Endothelial cell of umbilical vein (primary cell): ENCODE data around the gene ADAMTS17. TPM values are rescaled to one million over a fixed set of nuclear protein-coding genes. Genes with fewer than 3 reads are reported as not detected.

Experiments used
- BruUV-seq: library from RNA; stranded (reverse); fragments of 400-500 nt; replicated peaks from 2 replicates; lab custom pipeline; 2021; lab: Mats Ljungman, UMichigan
- CTCF ChIA-PET: fragments of 300-600, 350-600 bp; sonication (Branson Sonifier 250); formaldehyde crosslinking; loops from one replicate; lab custom pipeline; 2021; ENCODE audit warnings: antibody characterized with exemption, inconsistent platforms; lab: Charles Lee
- POLR2A ChIA-PET: fragments of 300-600, 350-600 bp; sonication (Branson Sonifier 250); formaldehyde crosslinking; loops from one replicate; lab custom pipeline; 2021; ENCODE audit warnings: antibody characterized with exemption, inconsistent platforms; lab: Charles Lee
- DNase-seq: peaks from one replicate; pipeline ENCODE4 v3.0.0-alpha.2; 2011; ENCODE audit warnings: low read depth, low spot score
- FAIRE-seq: peaks from 2 replicates; lab custom pipeline; 2011; peaks lifted over from hg19 to GRCh38; lab: Jason Lieb, UNC
- H2AFZ ChIP-seq: 2 replicates; pipeline ENCODE4 v1.6.0; 2012; ENCODE audit warnings: low read depth, low read length, control low read depth, inconsistent platforms
- H3K27ac ChIP-seq: 2 replicates; pipeline ENCODE4 v1.5.1; 2011; ENCODE audit warnings: low read depth, mild to moderate bottlenecking, control low read depth, low read length, moderate library complexity; ENCODE audit not compliant: insufficient read depth
- H3K27me3 ChIP-seq, 2 experiments: 2 replicates each; pipeline versions ENCODE4 v1.6.0 to v1.6.1; 2011; ENCODE audit warnings: low read length in 2 of 2, mixed read lengths in 1 of 2; ENCODE audit not compliant: control insufficient read depth in 2 of 2, insufficient read depth in 2 of 2
- H3K36me3 ChIP-seq, 2 experiments: 2 replicates in 1 of 2; 3 replicates in 1 of 2; pipeline ENCODE4 v1.5.1; 2011; ENCODE audit warnings: low read length in 2 of 2, mild to moderate bottlenecking in 1 of 2, moderate library complexity in 1 of 2; ENCODE audit not compliant: control insufficient read depth in 2 of 2, insufficient read depth in 2 of 2; ENCODE audit errors: extremely low read depth in 1 of 2
- H3K4me1 ChIP-seq: 3 replicates; pipeline ENCODE4 v1.5.1; 2011; ENCODE audit warnings: mild to moderate bottlenecking, low read length; ENCODE audit not compliant: control insufficient read depth, insufficient read depth; ENCODE audit errors: extremely low read depth
- H3K4me2 ChIP-seq: 2 replicates; pipeline ENCODE4 v1.6.1; 2011; ENCODE audit warnings: low read length, control low read depth, mixed read lengths; ENCODE audit not compliant: insufficient read depth
- H3K4me3 ChIP-seq, 3 experiments: fragments of 200-600 bp in 1 of 3; sonication (generic), shearing (Covaris generic) in 1 of 3; replicated peaks in 1 of 3; 2 replicates each; pipeline ENCODE4 v1.5.1; 2011 to 2016; ENCODE audit warnings: control low read depth in 3 of 3, low read length in 3 of 3, mild to moderate bottlenecking in 2 of 3, inconsistent platforms in 1 of 3, low read depth in 1 of 3, moderate library complexity in 1 of 3; ENCODE audit not compliant: insufficient read depth in 1 of 3
- H3K79me2 ChIP-seq: 2 replicates; pipeline ENCODE4 v1.6.0; 2012; ENCODE audit warnings: low read length, inconsistent platforms; ENCODE audit not compliant: control insufficient read depth, insufficient read depth
- H3K9ac ChIP-seq: replicated peaks from 2 replicates; pipeline ENCODE3; 2011; ENCODE audit warnings: low read length, control low read depth; ENCODE audit not compliant: insufficient read depth; ENCODE audit errors: extremely low read depth
- H3K9me1 ChIP-seq: replicated peaks from 3 replicates; pipeline ENCODE4 v1.6.0; 2011; ENCODE audit warnings: mild to moderate bottlenecking, low read length; ENCODE audit not compliant: control insufficient read depth, insufficient read depth; ENCODE audit errors: extremely low read depth
- H3K9me3 ChIP-seq: replicated peaks from 2 replicates; pipeline ENCODE4 v1.5.1; 2012; ENCODE audit warnings: low read length, inconsistent platforms; ENCODE audit not compliant: control insufficient read depth, insufficient read depth
- H4K20me1 ChIP-seq: replicated peaks from 2 replicates; pipeline ENCODE3; 2011; ENCODE audit warnings: mild to moderate bottlenecking, low read length; ENCODE audit not compliant: control insufficient read depth, insufficient read depth; ENCODE audit errors: extremely low read depth
- EZH2 ChIP-seq: IDR thresholded peaks from 2 replicates; pipeline ENCODE4 v1.6.1; 2012; ENCODE audit warnings: borderline replicate concordance, low read depth, mild to moderate bottlenecking, moderate library complexity, low read length, inconsistent platforms; ENCODE audit not compliant: severe bottlenecking
- FOS ChIP-seq: IDR thresholded peaks from 2 replicates; pipeline ENCODE4 v1.6.1; 2011; ENCODE audit warnings: mild to moderate bottlenecking, low read length, moderate library complexity, borderline replicate concordance; ENCODE audit not compliant: insufficient read depth
- GATA2 ChIP-seq: IDR thresholded peaks from 2 replicates; pipeline ENCODE4 v1.7.0; 2011; ENCODE audit warnings: low read depth, mild to moderate bottlenecking, moderate library complexity, mixed read lengths, low read length; ENCODE audit not compliant: insufficient read length, insufficient read depth
- JUN ChIP-seq: IDR thresholded peaks from 2 replicates; pipeline ENCODE4 v1.6.1; 2011; ENCODE audit warnings: borderline replicate concordance, low read depth; ENCODE audit not compliant: insufficient read length, insufficient read depth
- MAX ChIP-seq: IDR thresholded peaks from 2 replicates; pipeline ENCODE4 v1.6.1; 2011; ENCODE audit not compliant: insufficient read depth, insufficient read length
- MYC ChIP-seq: IDR thresholded peaks from one replicate; pipeline ENCODE4 v1.6.1; 2011; ENCODE audit warnings: mild to moderate bottlenecking, low read depth, low read length
- POLR2A ChIP-seq: IDR thresholded peaks from 2 replicates; pipeline ENCODE4 v1.6.1; 2012; ENCODE audit warnings: low read depth, mild to moderate bottlenecking, control low read depth, low read length
- POLR2AphosphoS5 ChIP-seq: IDR thresholded peaks from 2 replicates; pipeline ENCODE4 v1.6.1; 2012; ENCODE audit warnings: low read depth, mild to moderate bottlenecking, control low read depth, low read length, moderate library complexity; ENCODE audit not compliant: insufficient read depth
- dilution Hi-C: fragments of 300-500 bp; cut with MboI; formaldehyde crosslinking; loops from one replicate; pipeline ENCODE4 v1.15.0; 2019; ENCODE audit warnings: low sequenced_read_pairs; ENCODE audit not compliant: extremely low pct_ligation_motif_present
- intact Hi-C: fragments of 100-400 bp; cut with micrococcal nuclease; formaldehyde crosslinking; loops from one replicate; pipeline ENCODE4 v1.10.0; 2022
- polyA plus RNA-seq, 4 experiments: library from polyadenylated mRNA; depleted of rRNA in 3 of 4; stranded (reverse) in 3 of 4; unstranded in 1 of 4; fragments of >200 nt; gene quantifications; 2 replicates each; pipeline versions ENCODE4 v1.2.1 to v1.2.3, GENCODE V29; 2011 to 2012; ENCODE audit warnings: missing spikeins in 1 of 4
- total RNA-seq: library from RNA; stranded (reverse); gene quantifications from 2 replicates; pipeline ENCODE4 v1.2.3, GENCODE V29; 2021
- TF ChIP-seq, protein P1 (sequence below), 2 donors: IDR thresholded peaks; 1 replicate in 1 of 2; 2 replicates in 1 of 2; pipeline ENCODE4 v1.5.1; 2011; ENCODE audit warnings: low read length in 2 of 2, mild to moderate bottlenecking in 2 of 2, moderate library complexity in 2 of 2, control low read depth in 1 of 2, inconsistent platforms in 1 of 2, low read depth in 1 of 2; ENCODE audit not compliant: insufficient read depth in 1 of 2; ENCODE audit errors: extremely low read depth in 1 of 2

ADAMTS17 gene
- total and polyA plus RNA-seq, 2 donors (not counting 3 experiments of a cell fraction or from before 2014, with no cell fraction given), result 0.12 TPM; not detected in 1

DNA sequence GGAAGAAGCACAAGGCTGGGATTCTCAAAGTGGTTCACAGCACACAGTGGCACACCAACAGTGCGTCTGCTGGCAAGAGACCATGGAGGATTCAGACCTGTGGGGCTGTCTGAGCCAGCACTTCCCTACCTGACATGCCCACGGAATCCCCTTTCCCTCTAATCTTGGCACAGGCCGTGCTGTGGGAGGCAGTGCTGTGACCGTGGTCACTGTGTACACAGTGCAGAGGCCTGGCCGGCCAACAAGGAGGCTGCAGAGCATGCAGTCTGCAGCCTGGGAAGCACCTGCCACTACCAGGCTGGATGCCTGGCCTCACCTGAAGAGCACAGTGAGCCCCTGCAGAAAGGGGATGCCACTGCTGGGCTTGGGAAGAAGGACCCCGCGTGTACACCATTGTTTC is 307.6 kb downstream of the ADAMTS17 start:
- Histone ChIP-seq H2AFZ (no peak overlapping the region), H3K9me1 (no peaks in the 10 kb centered on the region), H3K4me1 (no peaks in the 10 kb centered on the region), H3K36me3 (no peaks in the 10 kb centered on the region), H3K79me2 (no peaks in the 10 kb centered on the region), H3K27me3 (no peaks in the 10 kb centered on the region), H3K27ac (no peak overlapping the region), H3K4me3 (no peak overlapping the region), H3K9ac (no peak overlapping the region), H4K20me1 (no peaks in the 10 kb centered on the region), H3K4me2 (no peak overlapping the region), H3K9me3 (no peaks in the 10 kb centered on the region)
- no peak for FAIRE-seq
- intact Hi-C loops, result no loop called here
- TF ChIP-seq POLR2A (no peak), MAX (no peak), MYC (no peak), EZH2 (no peak), POLR2AphosphoS5 (no peak), JUN (no peak), GATA2 (no peak), FOS (no peak)
- TF ChIP-seq, protein P1, sequence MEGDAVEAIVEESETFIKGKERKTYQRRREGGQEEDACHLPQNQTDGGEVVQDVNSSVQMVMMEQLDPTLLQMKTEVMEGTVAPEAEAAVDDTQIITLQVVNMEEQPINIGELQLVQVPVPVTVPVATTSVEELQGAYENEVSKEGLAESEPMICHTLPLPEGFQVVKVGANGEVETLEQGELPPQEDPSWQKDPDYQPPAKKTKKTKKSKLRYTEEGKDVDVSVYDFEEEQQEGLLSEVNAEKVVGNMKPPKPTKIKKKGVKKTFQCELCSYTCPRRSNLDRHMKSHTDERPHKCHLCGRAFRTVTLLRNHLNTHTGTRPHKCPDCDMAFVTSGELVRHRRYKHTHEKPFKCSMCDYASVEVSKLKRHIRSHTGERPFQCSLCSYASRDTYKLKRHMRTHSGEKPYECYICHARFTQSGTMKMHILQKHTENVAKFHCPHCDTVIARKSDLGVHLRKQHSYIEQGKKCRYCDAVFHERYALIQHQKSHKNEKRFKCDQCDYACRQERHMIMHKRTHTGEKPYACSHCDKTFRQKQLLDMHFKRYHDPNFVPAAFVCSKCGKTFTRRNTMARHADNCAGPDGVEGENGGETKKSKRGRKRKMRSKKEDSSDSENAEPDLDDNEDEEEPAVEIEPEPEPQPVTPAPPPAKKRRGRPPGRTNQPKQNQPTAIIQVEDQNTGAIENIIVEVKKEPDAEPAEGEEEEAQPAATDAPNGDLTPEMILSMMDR (IDR thresholded peaks at IDR 0.05; ENCODE audit: extremely low read depth in 1 of 2, insufficient read depth in 1 of 2, low read depth in 1 of 2, low read length in 2 of 2), result no peak
- no TSS peak for BruUV-seq
- POLR2A ChIA-PET, result no interaction called here
- dilution Hi-C loops, result no loop called here
- no peak for DNase-seq
- CTCF ChIA-PET, result no interaction called here
